ENCODE measurements around the gene DRC3. TPM values are rescaled to one million over a fixed set of nuclear protein-coding genes. Genes with fewer than 3 reads are reported as not detected.

DRC3 gene
- total RNA-seq, 6 experiments from 2014 or later, result 0.25 to 0.98 (median 0.72) TPM

GRCh38 chr17:17926840-17927449 is 45.7 kb upstream of the DRC3 start:
- peak; percentile 62 to 76 (median 68) for ATAC-seq
- no peaks in the 10 kb centered on the region for H3K36me3 ChIP-seq
- TF ChIP-seq POLR2A (IDR thresholded peaks at IDR 0.05) (no peak), CTCF (IDR thresholded peaks at IDR 0.05) (no peak)

GRCh38 chr17:17928398-17929287 is 44.0 kb upstream of the DRC3 start:
- TF ChIP-seq POLR2A (IDR thresholded peaks at IDR 0.05), result no peak
- TF ChIP-seq CTCF (IDR thresholded peaks at IDR 0.05), result no peak
- Histone ChIP-seq H3K4me3 (no peak overlapping the region), H3K4me1 (peaks cover 0 to 18% (median 5%) of the 10 kb centered on the region in 4 donors), H3K27ac (no peak overlapping the region), H3K36me3 (no peaks in the 10 kb centered on the region), H3K27me3 (no peaks in the 10 kb centered on the region), H3K9me3 (no peaks in the 10 kb centered on the region)
- peak in 1 of 4 donors; percentile 8 for ATAC-seq
- no peak for DNase-seq
- intact Hi-C loops (cut with DNase I), result no loop called here
- 76% methylated on average over 10 of the region's 12 CpGs for WGBS (ENCODE audit: insufficient coverage, low coverage, low lambda C conversion rate, missing lambda C conversion rate)

More at GRCh38 chr17:17926840-17927449, 45.7 kb upstream of the DRC3 start:
- no peak for DNase-seq
- intact Hi-C loops (cut with DNase I), result no loop called here
- H3K4me1 ChIP-seq, result peaks cover 0 to 25% (median 13%) of the 10 kb centered on the region in 4 donors
- 18% methylated on average over 4 of the region's 5 CpGs for WGBS (ENCODE audit: insufficient coverage, low coverage, low lambda C conversion rate, missing lambda C conversion rate)
- peak overlapping the region in 2 of 3 donors; percentile 37 to 44 for H3K27ac ChIP-seq
- H3K4me3 ChIP-seq, result no peak overlapping the region
- no peaks in the 10 kb centered on the region for H3K27me3 ChIP-seq
- no peaks in the 10 kb centered on the region for H3K9me3 ChIP-seq

GRCh38 chr17:17929655-17930380 is 42.8 kb upstream of the DRC3 start:
- intact Hi-C loops (cut with DNase I), result no loop called here
- ATAC-seq (no peak), DNase-seq (no peak)
- Histone ChIP-seq H3K4me3 (no peak overlapping the region), H3K9me3 (no peaks in the 10 kb centered on the region), H3K27me3 (no peaks in the 10 kb centered on the region), H3K36me3 (no peaks in the 10 kb centered on the region), H3K4me1 (peaks cover 0 to 18% (median 5%) of the 10 kb centered on the region in 4 donors), H3K27ac (no peak overlapping the region)
- 71% methylated on average over 2 of the region's 2 CpGs for WGBS (ENCODE audit: insufficient coverage, low coverage, low lambda C conversion rate, missing lambda C conversion rate)
- TF ChIP-seq CTCF (IDR thresholded peaks at IDR 0.05) (no peak), POLR2A (IDR thresholded peaks at IDR 0.05) (no peak)

GRCh38 chr17:17930674-17931073 is 42.0 kb upstream of the DRC3 start:
- intact Hi-C loops (cut with DNase I), result no loop called here
- Histone ChIP-seq H3K9me3 (no peaks in the 10 kb centered on the region), H3K4me3 (no peak overlapping the region), H3K4me1 (peaks cover 0 to 18% (median 5%) of the 10 kb centered on the region in 4 donors), H3K27ac (no peak overlapping the region), H3K36me3 (no peaks in the 10 kb centered on the region), H3K27me3 (no peaks in the 10 kb centered on the region)
- no peak for DNase-seq
- ATAC-seq, result no peak
- TF ChIP-seq CTCF (IDR thresholded peaks at IDR 0.05), result no peak
- no peak for TF ChIP-seq POLR2A (IDR thresholded peaks at IDR 0.05)
